ENCODE results near the gene CIDEC. TPM values are rescaled to one million over a fixed set of nuclear protein-coding genes. Genes with fewer than 3 reads are reported as not detected.
A peak's percentile ranks its signal among the peaks of the same experiment; 100 is the strongest.

CIDEC gene
- total RNA-seq, 1 donor from 2014 or later = not detected

GRCh38 chr3:9863058-9863772 is 16.8 kb downstream of the CIDEC start:
- H3K27me3 Mint-ChIP-seq (ENCODE audit: unreplicated experiment) = no peaks in the 10 kb centered on the region
- TF ChIP-seq CTCF (IDR thresholded peaks at IDR 0.05) = no peak
- no peaks in the 10 kb centered on the region for H3K9me3 Mint-ChIP-seq (ENCODE audit: unreplicated experiment)
- H3K27ac Mint-ChIP-seq (ENCODE audit: unreplicated experiment) = peak overlapping the region; percentile 97
- peaks cover 23% of the 10 kb centered on the region for H3K4me1 Mint-ChIP-seq (ENCODE audit: unreplicated experiment)
- no peak for DNase-seq (ENCODE audit: extremely low spot score, unreplicated experiment)
- H3K4me3 Mint-ChIP-seq (ENCODE audit: unreplicated experiment) = no peak overlapping the region
- H3K36me3 Mint-ChIP-seq (ENCODE audit: unreplicated experiment) = no peaks in the 10 kb centered on the region

GRCh38 chr3:9862391-9863057 is 17.5 kb downstream of the CIDEC start:
- Mint-ChIP-seq H3K9me3 (ENCODE audit: unreplicated experiment) (no peaks in the 10 kb centered on the region), H3K36me3 (ENCODE audit: unreplicated experiment) (no peaks in the 10 kb centered on the region), H3K27ac (ENCODE audit: unreplicated experiment) (no peak overlapping the region), H3K4me1 (ENCODE audit: unreplicated experiment) (peaks cover 23% of the 10 kb centered on the region), H3K4me3 (ENCODE audit: unreplicated experiment) (no peak overlapping the region), H3K27me3 (ENCODE audit: unreplicated experiment) (no peaks in the 10 kb centered on the region)
- TF ChIP-seq CTCF (IDR thresholded peaks at IDR 0.05) = no peak
- DNase-seq (ENCODE audit: extremely low spot score, unreplicated experiment) = no peak

GRCh38 chr3:9861626-9862130 is 18.4 kb downstream of the CIDEC start:
- TF ChIP-seq CTCF (IDR thresholded peaks at IDR 0.05) = no peak
- DNase-seq (ENCODE audit: extremely low spot score, unreplicated experiment) = no peak
- Mint-ChIP-seq H3K36me3 (ENCODE audit: unreplicated experiment) (no peaks in the 10 kb centered on the region), H3K27me3 (ENCODE audit: unreplicated experiment) (no peaks in the 10 kb centered on the region), H3K27ac (ENCODE audit: unreplicated experiment) (no peak overlapping the region), H3K4me1 (ENCODE audit: unreplicated experiment) (peaks cover 23% of the 10 kb centered on the region), H3K9me3 (ENCODE audit: unreplicated experiment) (no peaks in the 10 kb centered on the region), H3K4me3 (ENCODE audit: unreplicated experiment) (no peak overlapping the region)

GRCh38 chr3:9861201-9861600 is 18.9 kb downstream of the CIDEC start:
- no peak for DNase-seq (ENCODE audit: extremely low spot score, unreplicated experiment)
- Mint-ChIP-seq H3K36me3 (ENCODE audit: unreplicated experiment) (no peaks in the 10 kb centered on the region), H3K27me3 (ENCODE audit: unreplicated experiment) (no peaks in the 10 kb centered on the region), H3K27ac (ENCODE audit: unreplicated experiment) (no peak overlapping the region), H3K4me3 (ENCODE audit: unreplicated experiment) (no peak overlapping the region), H3K9me3 (ENCODE audit: unreplicated experiment) (no peaks in the 10 kb centered on the region), H3K4me1 (ENCODE audit: unreplicated experiment) (peaks cover 23% of the 10 kb centered on the region)
- TF ChIP-seq CTCF (IDR thresholded peaks at IDR 0.05) = no peak

- H3K36me3 Mint-ChIP-seq (ENCODE audit: unreplicated experiment) = no peaks in the 10 kb centered on the region
- no peak for DNase-seq (ENCODE audit: extremely low spot score, unreplicated experiment)
- peaks cover 18% of the 10 kb centered on the region for H3K4me1 Mint-ChIP-seq (ENCODE audit: unreplicated experiment)
- no peaks in the 10 kb centered on the region for H3K27me3 Mint-ChIP-seq (ENCODE audit: unreplicated experiment)
- no peak for TF ChIP-seq CTCF (IDR thresholded peaks at IDR 0.05)
- no peak overlapping the region for H3K27ac Mint-ChIP-seq (ENCODE audit: unreplicated experiment)
- no peak overlapping the region for H3K4me3 Mint-ChIP-seq (ENCODE audit: unreplicated experiment)
- no peaks in the 10 kb centered on the region for H3K9me3 Mint-ChIP-seq (ENCODE audit: unreplicated experiment)
Measured at GRCh38 chr3:9859530-9860025, 20.5 kb downstream of the CIDEC start.

All from osteocyte (in vitro differentiated cells).